Osteocyte (in vitro differentiated cells): Measurements from ENCODE around the gene EXD2. TPM values are rescaled to one million over a fixed set of nuclear protein-coding genes. Genes with fewer than 3 reads are reported as not detected.
"Not testable (repeated sequence)": the region's sequence is repeated elsewhere in the genome, so short reads cannot be mapped to it uniquely, and the experiment has no call there.

Experiments used
- DNase-seq: peaks from one replicate; pipeline ENCODE4 v3.0.0; 2021; ENCODE audit warnings: mixed read lengths; ENCODE audit not compliant: unreplicated experiment; ENCODE audit errors: extremely low spot score
- H3K27ac Mint-ChIP-seq: one replicate; pipeline ENCODE4 v1.8.0; 2021; ENCODE audit warnings: mild to moderate bottlenecking, mixed read lengths; ENCODE audit not compliant: unreplicated experiment
- H3K27me3 Mint-ChIP-seq: one replicate; pipeline ENCODE4 v1.8.0; 2021; ENCODE audit warnings: mixed read lengths; ENCODE audit not compliant: unreplicated experiment
- H3K36me3 Mint-ChIP-seq: one replicate; pipeline ENCODE4 v1.8.0; 2021; ENCODE audit warnings: mixed read lengths; ENCODE audit not compliant: unreplicated experiment
- H3K4me1 Mint-ChIP-seq: one replicate; pipeline ENCODE4 v1.8.0; 2021; ENCODE audit warnings: mixed read lengths; ENCODE audit not compliant: unreplicated experiment
- H3K4me3 Mint-ChIP-seq: one replicate; pipeline ENCODE4 v1.8.0; 2021; ENCODE audit warnings: mild to moderate bottlenecking, moderate library complexity, mixed read lengths; ENCODE audit not compliant: unreplicated experiment
- H3K9me3 Mint-ChIP-seq: one replicate; pipeline ENCODE4 v1.8.0; 2021; ENCODE audit warnings: mixed read lengths; ENCODE audit not compliant: unreplicated experiment
- CTCF ChIP-seq: fragments of 200-600 bp; sonication (generic); IDR thresholded peaks from 2 replicates; pipeline ENCODE4 v1.5.0; 2021; ENCODE audit warnings: antibody characterized with exemption, mild to moderate bottlenecking, moderate library complexity
- total RNA-seq: library from RNA; stranded (reverse); gene quantifications from 2 replicates; pipeline ENCODE4 v1.2.1, GENCODE V29; 2021

Gene EXD2
- total RNA-seq, 1 donor from 2014 or later = 32.9 TPM

- H3K4me3 Mint-ChIP-seq = no peak overlapping the region
- no peak for DNase-seq
- no peak overlapping the region for H3K27ac Mint-ChIP-seq
- TF ChIP-seq CTCF = no peak
- no peaks in the 10 kb centered on the region for H3K4me1 Mint-ChIP-seq
- H3K27me3 Mint-ChIP-seq = peaks cover 52% of the 10 kb centered on the region
- no peaks in the 10 kb centered on the region for H3K9me3 Mint-ChIP-seq
- H3K36me3 Mint-ChIP-seq = no peaks in the 10 kb centered on the region
Measured at GRCh38 chr14:69175130-69175529, 16.2 kb upstream of the EXD2 start.

- peaks cover 4% of the 10 kb centered on the region for H3K4me1 Mint-ChIP-seq
- no peak overlapping the region for H3K27ac Mint-ChIP-seq
- no peak overlapping the region for H3K4me3 Mint-ChIP-seq
- no peaks in the 10 kb centered on the region for H3K9me3 Mint-ChIP-seq
- peaks cover 26% of the 10 kb centered on the region for H3K27me3 Mint-ChIP-seq
- no peak for TF ChIP-seq CTCF
- DNase-seq = no peak
- no peaks in the 10 kb centered on the region for H3K36me3 Mint-ChIP-seq
Measured at GRCh38 chr14:69181491-69181890, 9.8 kb upstream of the EXD2 start.

DNA sequence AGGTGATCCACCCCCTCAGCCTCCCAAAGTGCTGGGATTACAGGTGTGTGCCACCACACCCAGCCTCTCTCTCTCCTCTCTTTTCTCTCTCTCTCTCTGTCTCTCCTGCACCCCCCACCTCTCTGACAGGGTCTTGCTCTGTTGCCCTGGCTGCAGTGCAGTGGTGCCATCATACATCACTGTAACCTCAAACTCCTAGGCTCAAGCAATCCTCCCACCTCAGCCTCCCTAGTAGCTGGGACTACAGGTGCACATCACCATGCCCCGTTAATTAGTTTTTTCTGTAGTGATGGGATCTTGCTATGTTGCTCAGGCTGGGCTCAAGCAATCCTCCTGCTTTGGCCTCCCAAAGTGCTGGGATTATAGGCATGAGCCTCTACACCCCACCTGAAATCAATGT, 8.7 kb upstream of the EXD2 start:
- not testable (repeated sequence) for DNase-seq, H3K27ac Mint-ChIP-seq, H3K4me3 Mint-ChIP-seq, H3K4me1 Mint-ChIP-seq, H3K36me3 Mint-ChIP-seq, H3K9me3 Mint-ChIP-seq
- H3K27me3 Mint-ChIP-seq = peaks cover 20% of the 10 kb centered on the region

DNA sequence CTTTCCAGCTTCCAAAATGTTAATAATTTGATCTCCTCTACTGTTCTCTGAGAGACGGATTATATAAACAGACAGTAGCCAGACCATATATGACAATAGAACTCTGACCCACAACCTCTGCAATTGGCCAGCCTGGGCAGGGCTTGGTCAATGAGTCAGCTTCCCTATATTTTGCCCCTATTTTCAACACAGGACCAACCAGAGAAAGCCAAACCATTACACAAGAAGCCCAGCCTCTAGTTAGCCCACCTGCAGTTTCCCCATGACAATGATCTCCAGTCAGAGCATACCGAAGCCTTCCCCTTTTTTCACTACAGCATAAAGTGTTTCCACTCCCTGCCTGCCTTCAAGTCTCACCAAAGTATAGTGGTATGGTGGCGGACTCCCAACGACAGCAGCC, 7.6 kb upstream of the EXD2 start:
- no peak for DNase-seq
- TF ChIP-seq CTCF = no peak
- Mint-ChIP-seq H3K36me3 (no peaks in the 10 kb centered on the region), H3K27ac (no peak overlapping the region), H3K4me1 (peaks cover 4% of the 10 kb centered on the region), H3K4me3 (no peak overlapping the region), H3K9me3 (no peaks in the 10 kb centered on the region), H3K27me3 (peaks cover 15% of the 10 kb centered on the region)

GRCh38 chr14:69190191-69190590, 1.1 kb upstream of the EXD2 start:
- Mint-ChIP-seq H3K27me3 (peaks cover 8% of the 10 kb centered on the region), H3K36me3 (peaks cover 1% of the 10 kb centered on the region), H3K27ac (no peak overlapping the region), H3K4me3 (no peak overlapping the region), H3K9me3 (no peaks in the 10 kb centered on the region), H3K4me1 (peaks cover 19% of the 10 kb centered on the region)
- no peak for DNase-seq
- no peak for TF ChIP-seq CTCF

- H3K9me3 Mint-ChIP-seq = no peaks in the 10 kb centered on the region
- no peak overlapping the region for H3K4me3 Mint-ChIP-seq
- TF ChIP-seq CTCF = no peak
- H3K27ac Mint-ChIP-seq = no peak overlapping the region
- H3K27me3 Mint-ChIP-seq = peaks cover 4% of the 10 kb centered on the region
- peaks cover 27% of the 10 kb centered on the region for H3K4me1 Mint-ChIP-seq
- DNase-seq = no peak
- H3K36me3 Mint-ChIP-seq = peaks cover 1% of the 10 kb centered on the region
Measured at GRCh38 chr14:69193721-69194120, 2.4 kb downstream of the EXD2 start.
